Midbrain (tissue), 1 donor: ENCODE measurements around the gene MYO1E.

Experiments used
- DNase-seq: peaks from one replicate; lab custom pipeline; 2025; lab: John Stamatoyannopoulos, UW

Gene MYO1E

DNA sequence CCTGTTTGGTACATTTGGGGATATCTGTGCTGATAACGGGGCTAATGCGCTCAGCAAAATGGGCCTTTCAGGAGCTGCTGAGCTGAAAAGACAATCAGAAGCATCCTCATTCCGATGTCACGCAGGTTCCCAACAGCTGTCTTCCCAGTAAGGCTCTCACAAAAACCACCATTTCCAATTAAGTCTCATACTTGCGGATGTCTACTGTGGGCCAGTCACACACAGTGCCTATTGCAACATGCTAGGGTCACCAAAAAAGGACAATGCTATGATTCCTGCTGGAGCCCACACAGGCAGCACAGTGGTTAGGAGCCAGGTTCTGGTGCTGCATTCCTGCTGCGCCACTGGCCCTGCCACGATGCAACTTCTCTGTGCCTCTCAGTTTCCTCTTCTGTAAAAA lies 182.4 kb downstream of the MYO1E start:
- no peak for DNase-seq

DNA sequence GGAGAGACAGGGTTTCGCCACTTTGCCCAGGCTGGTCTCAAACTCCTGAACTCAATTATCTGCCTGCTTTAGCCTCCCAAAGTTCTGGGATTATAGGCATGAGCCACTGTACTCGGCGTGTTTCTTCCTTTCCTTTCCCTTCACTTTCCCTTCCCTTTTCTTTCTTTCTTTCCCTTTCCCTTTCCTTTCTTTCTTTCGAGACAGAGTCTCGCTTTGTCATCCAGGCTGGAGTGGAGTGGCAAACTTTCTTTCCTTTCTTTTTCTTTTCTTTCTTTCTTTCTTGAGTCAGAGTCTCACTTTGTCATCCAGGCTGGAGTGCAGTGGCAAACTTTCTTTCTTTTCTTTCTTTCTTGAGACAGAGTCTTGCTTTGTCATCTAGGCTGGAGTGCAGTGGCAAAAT lies 183.4 kb downstream of the MYO1E start:
- DNase-seq: no peak

DNA sequence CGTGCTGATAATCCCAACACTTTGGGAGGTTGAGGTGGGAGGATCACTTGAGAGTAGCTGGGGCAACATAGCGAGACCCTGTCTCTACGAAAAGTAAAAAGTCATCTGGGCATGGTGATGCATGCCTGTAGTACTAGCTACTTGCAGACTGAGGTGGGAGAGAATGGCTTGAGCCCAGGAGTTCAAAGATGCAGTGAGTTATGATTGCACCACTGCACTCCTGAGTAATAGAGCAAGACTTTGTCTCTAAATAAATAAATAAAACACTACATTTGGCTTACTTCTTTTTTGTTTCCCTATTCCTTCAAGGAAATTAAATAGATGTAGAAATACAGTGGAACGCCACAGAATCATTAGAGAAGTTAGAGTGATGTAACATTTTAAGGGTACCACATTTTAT lies 186.2 kb downstream of the MYO1E start:
- no peak for DNase-seq

DNA sequence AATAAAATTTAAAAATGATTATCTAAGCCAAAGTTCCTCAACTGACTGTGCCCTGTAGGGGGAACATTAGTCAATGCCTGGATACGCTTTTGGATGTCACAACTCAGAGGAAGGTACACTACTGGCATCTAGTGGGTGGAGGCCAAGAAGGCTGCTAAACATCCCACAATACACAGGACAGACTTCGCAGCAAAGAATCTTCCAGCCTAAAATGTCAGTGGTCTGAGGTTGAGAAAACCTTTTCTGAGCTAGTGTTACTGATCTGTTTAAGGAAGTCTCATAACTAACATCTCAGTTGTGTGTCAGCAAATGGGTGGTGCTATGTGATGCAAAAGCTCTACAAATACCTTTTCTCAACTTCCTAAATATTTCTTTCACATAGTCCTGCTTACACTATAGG lies 186.9 kb downstream of the MYO1E start:
- DNase-seq: no peak

DNA sequence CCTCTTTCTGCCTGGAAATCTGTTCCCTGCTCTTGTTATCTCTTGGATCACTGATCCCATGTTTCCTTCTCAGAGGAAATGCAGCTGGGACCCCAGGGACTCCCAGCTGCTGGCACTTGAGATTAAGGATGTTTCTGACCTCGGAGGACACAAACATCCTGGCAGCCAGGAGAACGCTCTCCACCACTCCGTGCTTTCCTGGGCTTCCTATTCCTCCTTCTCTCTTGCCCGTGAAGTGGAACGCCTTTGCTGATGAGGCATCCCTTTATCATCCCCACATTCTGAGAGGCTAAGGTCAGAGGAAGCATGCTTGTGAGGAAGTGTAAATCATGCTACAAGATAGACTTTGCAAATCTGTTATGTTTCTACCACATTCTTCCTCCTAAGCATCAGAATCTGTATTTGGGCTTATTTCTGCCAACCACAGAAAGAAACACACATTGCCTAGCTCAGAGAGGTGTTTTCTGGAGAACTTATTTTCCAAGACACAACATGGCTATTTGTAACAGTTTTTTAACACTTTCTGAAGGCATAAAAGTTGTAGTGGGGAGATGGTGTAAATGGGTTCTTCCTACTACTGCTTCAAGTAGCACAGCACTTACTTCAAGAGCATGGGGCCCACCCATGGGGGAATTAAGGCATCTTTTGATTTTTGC lies 191.6 kb downstream of the MYO1E start:
- no peak for DNase-seq

DNA sequence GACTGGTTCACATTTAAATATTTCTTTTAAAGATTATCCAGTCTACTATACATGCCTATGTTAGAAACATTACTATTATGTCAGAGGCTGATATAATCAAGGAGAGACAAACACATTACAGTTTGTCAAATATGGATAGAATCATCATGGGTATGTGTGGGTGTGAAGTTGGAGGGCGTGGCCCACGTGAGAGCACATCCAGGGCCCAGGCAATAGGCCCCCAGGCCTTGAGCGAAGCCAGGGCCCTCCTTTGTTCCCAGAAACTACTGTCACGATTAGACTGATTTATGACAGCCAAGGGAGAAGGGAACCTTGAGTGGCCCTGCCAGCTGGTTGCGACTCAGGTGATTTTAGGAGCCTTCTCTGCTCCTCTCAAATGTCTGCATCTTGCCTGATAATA lies 193.0 kb downstream of the MYO1E start:
- DNase-seq: no peak

DNA sequence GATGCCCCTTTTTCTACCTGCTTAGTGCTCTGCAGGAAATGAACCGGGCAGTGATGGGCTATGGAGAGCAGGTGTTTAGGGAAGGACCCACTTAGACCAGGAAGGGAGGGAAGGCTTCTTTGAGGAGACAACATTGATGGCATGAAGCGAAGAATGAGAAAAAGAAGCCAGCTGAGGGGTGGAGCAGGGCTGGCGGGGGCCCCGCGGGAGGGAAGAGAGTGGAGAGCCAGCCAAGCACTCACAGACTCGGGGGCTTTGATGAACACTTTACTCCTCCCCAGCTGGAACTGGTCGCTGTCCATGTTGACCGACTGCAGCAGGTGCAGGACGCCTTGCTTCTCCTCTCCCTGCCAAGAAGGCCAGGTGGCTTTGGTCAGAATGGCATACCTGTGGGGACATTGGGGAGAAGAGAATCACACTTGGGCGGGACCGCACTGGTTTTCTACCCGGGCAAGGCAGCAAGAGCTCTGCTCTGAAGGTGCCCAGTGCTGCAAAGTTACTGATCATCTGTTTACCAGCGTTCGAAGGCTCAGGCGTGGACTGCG lies 194.4 kb downstream of the MYO1E start:
- no peak for DNase-seq

DNA sequence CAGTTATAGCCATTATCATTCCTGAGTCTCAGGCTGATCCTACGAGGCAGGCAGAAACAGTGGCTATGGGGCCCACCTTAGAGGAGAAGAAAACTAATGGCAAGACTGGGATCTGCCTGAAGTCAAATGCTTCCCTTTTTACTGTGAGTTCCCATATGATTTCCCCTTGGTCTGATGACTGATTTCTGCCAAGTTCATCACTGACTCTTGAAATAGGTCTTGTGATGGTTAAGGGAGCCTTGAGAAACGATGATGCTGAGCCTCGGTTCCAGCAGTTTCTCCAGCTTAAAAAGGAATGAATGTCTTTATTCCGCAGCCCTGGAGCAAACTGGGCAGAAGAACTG lies 195.4 kb downstream of the MYO1E start:
- DNase-seq: peak; percentile 31

DNA sequence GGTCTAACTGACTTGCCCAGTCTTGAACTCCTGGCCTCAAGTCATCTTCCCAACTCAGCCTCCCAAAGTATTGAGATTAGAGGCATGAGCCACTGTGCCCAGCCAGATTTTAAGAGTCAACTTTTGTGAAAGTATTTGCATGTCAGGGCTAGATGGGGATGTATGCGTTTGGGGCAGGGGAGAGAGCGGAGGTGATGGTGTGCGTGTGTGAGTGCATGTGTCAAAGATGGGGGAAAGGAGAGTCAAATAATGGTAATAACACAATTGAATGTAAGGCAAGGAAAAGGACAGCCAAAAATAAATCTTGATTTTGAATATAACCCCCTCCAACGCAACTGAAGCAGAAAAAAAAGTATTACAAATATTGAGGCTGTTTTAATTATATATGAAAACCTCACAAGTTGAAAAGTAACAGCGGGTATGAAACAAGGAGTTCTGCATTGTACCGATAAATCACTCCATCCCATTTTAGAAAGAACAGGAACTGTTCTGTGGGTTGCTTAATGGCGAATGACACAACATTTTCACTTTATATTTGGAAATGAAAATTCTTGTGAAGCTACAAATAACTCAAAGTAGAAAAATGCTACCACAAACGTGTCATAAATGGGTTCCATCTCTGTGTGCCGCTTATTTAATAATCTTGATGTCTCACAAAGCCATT lies 195.9 kb downstream of the MYO1E start:
- DNase-seq: no peak

DNA sequence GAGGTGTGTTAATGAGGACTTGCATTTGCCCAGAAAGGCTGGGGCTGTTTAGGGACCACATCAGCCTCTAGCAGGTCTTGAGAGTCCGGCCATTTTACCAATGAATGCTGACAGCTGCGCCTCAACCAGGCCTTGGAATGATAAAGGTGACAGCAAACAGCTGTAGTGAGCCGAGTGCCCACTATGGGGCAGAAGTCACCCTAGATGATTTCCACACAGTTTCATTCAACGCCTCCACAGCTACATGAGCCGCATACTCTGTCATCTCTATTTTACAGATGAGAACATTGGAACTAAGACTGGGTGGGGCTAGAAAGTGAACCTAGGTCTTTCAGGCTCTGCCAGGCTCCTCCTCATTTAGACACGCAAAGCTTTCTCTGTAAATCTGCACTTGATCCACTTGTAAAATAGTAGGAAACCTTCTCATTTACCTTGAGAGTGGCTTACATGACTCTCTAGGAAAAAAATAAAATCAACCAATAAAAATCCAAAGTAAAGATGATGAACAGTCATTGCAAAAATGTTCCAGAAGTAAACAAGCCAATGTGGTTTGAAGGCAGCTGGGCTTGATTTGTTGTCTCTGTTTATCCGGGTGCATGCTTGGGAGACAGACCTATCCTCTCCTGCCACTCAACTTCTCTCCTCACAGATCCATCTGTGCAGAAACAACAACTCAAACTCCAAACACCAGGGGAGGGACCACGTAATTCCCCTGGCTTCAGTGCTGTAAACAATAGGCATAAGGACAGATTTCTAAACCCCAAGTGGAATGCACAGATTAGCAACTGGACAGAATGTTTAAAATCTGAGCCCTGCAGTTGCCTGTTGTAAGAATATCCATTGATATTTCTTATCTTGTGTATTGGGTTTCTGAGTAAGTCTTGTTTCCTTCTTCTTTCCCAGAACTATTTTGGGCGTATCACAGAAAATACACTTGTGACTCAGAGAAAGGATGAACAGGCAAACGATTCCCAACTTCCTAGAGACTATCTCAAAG lies 197.5 kb downstream of the MYO1E start:
- DNase-seq: peak; percentile 78

DNA sequence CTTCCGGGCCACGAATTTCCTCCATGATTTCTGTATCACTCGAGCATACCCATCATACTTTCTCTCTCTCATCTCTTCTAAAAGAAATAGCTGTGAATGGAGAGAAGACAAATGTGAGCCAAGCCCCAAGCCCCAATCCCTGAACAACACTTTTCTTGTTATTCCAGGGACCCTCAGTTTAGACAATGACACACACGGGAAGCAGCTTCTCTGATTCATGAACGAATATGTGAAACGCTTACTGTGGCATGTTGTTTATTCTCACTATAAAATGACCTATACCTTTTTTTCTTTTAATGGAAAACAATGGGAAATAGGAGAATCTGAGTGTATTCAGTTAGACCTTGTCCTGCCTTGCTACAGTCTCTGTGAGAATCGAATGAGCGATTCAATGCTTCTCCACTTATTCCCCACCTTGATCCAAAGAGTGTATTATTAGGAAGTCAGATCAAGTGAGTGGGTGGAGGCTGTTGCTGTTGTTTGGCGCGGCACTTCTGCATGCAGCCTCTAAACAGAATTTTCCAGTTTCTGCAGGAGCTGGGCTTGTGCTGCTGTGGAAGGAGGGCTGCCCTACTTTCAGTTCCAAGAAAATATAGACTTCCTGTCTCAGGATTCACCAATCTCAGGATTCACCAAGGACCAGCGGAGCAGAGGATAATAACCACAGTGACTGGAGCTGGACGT lies 198.4 kb downstream of the MYO1E start:
- no peak for DNase-seq

DNA sequence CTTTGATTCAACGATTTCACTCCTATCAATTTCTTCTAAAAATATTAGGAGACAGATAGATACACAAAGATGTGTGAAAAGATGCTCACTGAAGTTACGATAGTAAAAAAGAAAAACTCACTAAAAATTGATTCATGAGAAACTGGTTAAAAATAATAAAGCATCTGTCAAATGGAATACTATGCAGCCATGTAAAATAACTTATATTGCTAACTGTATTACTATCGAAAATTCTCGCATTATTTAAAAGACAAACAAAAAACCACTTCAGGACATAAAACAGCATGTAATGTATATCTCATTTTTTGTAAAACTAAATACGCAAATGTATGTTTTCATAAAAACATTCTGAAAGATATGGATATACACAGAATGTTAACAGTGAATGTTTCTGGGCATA lies 199.5 kb downstream of the MYO1E start:
- DNase-seq: no peak

DNA sequence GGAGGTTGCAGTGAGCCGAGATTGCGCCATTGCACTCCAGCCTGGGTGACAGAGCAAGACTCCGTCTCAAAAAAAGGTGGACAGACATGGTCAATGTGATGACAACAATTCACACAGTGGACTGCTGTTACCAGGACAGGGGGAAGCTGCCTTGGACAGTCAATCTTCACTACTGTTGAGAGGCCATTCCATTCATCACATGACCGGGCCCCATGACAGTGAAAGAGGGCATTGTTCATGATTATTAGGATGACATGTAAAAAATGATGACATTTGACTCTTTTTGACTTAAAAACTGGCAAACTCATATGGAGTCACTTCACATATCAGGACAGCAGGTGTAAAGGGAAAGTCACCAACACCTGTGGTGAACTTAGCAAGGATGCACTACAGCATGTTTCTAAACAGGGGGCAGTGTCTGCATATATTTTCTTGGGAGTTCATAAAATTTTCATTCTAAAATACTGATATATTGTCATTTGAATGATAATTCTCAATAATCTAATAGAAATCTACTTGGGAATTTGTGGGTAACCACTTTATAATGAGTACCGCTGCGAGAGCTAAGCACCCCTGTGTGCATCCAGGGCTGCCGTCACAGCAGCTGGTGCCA lies 200.3 kb downstream of the MYO1E start:
- no peak for DNase-seq

DNA sequence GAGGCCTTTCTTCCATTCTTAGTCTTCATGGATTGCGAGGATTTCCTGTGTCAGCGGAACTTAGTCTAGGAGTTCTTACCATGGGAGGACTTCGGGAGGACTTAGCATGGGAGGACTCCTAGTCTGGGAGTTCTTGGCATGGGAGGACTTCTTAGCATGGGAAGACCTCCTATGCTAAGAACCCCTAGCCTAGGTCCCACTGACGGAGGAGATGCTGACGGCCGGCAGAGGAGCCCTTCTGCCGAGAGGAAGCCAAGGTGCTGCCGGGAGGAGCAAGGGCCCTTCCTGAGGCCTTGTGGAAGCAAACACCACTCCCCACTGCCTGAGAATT lies 201.6 kb downstream of the MYO1E start:
- DNase-seq: no peak

DNA sequence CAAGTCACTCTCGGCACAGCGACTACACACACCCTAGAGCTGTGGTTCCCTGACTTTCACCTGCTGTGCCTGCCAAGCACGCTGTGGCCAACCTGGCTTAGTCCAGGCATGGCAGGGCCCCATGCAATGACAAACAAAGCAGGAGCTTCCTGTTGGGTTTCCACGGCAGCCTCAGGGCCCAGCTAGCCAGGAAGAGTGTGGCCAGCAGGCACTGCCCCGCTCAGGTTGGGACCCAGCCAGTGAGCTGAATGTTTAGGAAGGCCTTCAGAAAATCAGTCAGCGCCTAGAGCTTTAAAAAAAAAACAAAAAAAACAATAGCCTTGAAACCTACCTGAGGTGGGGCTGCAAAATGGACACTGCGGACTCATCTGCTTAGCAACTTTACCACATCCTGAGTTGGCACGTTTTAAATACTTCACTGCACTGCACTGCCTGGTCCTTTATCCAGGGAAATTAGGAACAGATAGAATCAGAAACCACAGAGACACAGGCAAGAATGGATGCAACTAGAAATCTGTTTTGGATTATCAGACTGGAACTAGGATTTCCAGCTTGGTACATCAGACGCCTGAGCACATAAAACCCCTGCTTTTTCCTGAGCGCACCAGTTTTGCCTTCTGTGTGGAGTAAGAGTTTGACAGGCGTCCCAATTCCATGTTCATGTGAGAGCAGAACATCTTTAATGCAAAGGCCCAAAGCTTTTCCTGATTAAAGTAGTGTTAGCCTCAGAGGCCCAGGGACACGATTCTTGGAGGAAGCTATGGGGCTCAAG lies 202.2 kb downstream of the MYO1E start:
- peak; percentile 60 for DNase-seq

DNA sequence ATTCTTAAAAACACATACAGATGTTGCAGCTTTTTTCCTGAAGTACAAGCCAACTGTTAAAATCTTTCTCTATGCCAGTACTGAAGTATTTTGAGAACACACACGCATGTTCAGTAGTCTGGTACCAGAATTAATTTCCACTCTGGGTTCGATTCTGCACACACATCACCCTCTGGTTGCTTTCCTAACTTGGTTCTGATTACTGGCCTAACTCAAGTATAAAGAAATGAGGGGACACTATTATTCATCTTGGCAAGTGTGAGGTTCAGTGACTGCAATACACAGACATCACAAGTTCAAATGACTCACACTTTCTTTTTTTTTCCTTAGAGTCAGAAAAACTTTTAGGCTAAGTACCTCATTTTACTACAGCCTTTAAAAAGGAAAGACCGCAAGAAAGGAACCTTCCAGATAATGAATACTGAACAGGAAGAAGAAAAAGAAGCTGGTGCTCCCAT lies 203.4 kb downstream of the MYO1E start:
- no peak for DNase-seq

DNA sequence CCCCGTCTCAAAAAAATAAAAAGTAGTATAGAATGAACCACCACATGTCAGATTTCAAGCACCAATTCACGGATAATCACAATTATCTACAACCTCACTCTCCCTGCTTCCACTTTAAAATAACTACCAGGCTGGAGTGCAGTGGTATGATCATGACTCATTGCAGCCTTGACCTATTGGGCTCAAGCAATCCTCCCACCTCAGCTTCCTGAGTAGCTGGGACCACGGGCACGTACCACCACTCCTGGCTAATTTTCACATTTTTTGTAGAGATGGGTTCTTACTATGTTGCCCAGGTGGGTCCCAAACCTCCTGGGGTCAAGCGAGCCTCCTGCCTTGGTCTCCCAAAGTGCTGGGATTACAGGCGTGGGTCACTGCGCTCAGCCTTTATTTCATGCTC lies 204.1 kb downstream of the MYO1E start:
- DNase-seq: no peak

DNA sequence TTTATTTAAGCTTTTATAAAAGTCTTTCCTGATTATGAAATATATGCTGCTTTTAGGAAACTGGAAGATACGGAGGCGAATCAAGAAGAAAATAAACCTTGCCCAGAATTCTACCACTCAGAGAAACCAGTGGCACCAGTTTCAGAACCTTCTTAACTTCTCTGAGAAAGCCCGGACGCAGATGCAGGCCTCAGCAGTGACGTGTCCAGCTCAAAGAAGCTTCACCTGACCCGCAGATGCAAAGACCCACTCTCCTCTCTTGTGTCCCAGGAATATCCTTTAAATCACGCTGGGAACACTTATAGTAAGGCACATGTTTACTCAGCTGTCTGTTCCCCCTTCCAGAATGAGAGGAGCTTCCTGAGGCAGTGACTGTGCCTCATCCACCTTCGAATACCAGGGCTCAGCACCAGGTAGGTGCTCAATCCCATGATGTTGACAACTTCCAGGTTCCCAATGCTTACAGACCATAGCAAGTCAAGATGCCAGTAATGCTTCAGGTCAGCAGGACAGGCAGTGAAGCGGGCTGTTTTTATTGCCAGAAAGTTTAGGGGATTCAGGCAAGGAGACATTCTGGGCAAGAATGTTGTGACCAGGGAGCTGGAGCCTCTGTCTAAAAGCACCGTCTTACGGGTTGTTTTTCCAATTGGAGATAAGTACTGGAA lies 205.9 kb downstream of the MYO1E start:
- DNase-seq: no peak

DNA sequence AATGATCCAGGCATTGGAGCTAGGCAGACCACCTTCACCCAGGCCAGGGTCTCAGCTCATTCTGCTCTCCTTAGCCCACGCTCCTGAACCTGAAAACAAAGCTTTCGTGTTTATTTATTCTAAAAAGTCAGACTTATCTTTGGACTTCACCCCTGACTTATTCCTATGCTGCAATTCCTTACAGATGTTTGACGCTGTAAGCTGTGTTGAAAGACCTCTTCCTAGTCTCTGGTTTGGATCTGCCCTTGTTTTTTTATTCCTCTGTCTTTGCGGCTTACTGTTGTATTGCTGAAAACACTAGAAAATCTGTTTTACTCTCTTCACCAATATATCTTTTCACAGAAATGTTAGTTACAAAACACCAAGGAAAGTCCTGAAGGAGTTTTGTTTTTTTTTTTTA lies 206.5 kb downstream of the MYO1E start:
- no peak for DNase-seq

DNA sequence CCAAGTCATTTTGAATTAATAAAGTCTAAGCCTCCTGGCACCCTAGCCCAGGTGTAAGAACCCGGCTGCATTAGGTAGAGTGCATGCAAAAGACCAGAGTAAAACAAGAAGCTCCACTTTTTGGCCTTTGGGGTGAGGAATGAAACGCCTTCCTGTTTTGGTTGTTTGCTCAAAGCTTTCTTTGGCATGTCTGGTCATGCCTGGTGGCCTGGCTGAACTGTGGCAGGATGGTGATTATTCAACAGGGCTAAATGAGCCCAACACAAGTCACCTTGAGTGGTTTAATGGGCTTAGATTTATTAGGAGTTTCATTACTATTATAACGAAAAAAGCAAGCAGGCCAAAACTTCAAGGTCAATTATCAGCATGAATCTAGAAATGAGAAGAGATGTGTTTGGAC lies 206.9 kb downstream of the MYO1E start:
- DNase-seq: no peak
